Loucy (cell line): ENCODE data around the gene HGS.

Experiments used
- CTCF ChIP-seq: fragments of 200-600 bp; sonication (generic); conservative IDR thresholded peaks from 2 replicates; pipeline ENCODE4 v1.5.1; 2014; ENCODE audit warnings: mild to moderate bottlenecking, antibody characterized with exemption, low read length
- EZH2phosphoT487 ChIP-seq: fragments of 200-600 bp; IDR thresholded peaks from 2 replicates; pipeline ENCODE4 v1.6.1; 2018; ENCODE audit warnings: antibody characterized with exemption, mild to moderate bottlenecking, moderate library complexity, borderline replicate concordance

- TF ChIP-seq CTCF, result no peak
- no peak for TF ChIP-seq EZH2phosphoT487
These were observed 33.9 kb downstream of the HGS start for GRCh38 chr17:81717766-81718089.
